Glomerular visceral epithelial cell (primary cell): Measurements from ENCODE around the gene BCAS1.

ENCODE experiments used
- DNase-seq: peaks from one replicate; pipeline ENCODE4 v3.0.0-alpha.2; 2016; ENCODE audit errors: extremely low spot score

Gene BCAS1

DNA sequence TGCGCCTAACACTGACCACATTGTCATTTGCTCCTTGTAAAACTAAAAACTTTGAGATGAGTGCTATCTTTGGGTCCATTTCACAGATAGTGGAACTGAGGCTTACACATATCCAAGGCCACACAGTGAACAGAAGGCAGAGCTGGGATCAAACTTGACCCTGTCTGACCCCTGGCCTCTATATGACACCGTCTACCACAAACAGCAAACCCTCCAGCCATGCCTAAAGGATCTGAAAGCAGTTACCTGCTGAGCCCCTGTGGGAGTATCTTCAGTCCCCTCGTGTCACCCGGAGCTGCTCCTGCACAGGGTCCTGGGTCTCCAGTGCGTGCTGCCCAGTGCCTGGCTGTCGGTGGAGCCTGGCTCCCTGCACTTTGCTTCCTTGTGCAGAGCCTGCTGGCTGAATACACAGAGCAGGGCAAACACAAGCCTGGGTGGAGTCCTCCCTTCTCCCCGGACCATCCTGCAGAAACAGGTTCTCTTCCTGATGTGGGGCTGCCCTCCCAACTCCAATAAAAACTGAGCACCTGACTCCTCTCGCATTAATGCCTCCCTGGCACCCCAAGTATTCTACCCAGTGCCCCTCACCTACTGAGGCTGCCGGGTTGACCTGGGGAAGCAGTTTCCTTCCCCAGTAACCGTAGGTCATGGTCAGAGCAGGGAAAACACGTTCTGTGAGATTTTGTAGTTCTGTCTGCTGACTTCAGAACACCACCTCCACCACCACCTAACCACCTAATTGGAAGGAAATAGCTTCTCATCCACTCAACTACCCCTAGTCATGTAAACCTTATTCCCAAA lies at the start of gene BCAS1:
Gene BCAS1 (minus strand): TSS at position 408 of the 801 bp plus-strand sequence. CDS start 11,876 bp downstream, outside the sequence.
- no peak for DNase-seq

GRCh38 chr20:54119744-54120143 lies 49.4 kb upstream of the BCAS1 start:
- no peak for DNase-seq

- DNase-seq = no peak
Measured at GRCh38 chr20:54118220-54119001, 48.0 kb upstream of the BCAS1 start.

GRCh38 chr20:54116550-54117235 lies 46.3 kb upstream of the BCAS1 start:
- no peak for DNase-seq

- peak; percentile 50 for DNase-seq
Measured at GRCh38 chr20:54115172-54115854, 44.9 kb upstream of the BCAS1 start.

GRCh38 chr20:54114109-54114508 lies 43.7 kb upstream of the BCAS1 start:
- DNase-seq = no peak

GRCh38 chr20:54113566-54113965 lies 43.2 kb upstream of the BCAS1 start:
- no peak for DNase-seq

DNA sequence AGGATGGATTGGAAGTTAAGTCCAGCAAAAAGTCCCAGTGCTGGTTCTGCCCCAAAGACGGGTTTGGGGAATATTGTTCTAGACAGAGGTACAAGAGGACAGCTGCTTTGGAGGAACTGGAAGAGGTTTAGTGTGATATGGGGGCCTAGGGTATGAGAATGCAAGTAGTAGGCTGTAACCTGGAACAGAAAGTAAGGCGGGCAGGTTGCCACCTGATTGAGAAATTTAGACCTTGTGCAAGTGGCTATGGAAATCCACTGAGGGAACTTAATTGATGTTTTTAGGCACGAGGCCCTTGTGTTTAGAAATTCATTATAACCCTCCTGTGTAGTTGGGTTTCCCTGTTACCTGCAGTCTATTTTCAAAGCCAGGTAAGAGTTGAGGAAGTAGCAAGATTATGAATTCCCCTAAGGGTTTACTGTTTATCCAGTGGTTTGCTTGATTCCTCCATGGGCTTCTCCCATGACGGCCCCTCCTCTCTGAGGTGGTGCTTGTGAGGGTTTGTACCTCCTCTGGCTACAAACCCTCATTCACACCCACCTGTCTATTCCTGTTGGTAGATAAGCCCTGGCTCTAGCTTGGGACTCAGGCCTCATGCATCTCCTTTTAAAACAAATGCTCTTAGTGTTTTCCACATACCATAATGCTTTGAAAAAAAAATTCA lies 42.0 kb upstream of the BCAS1 start:
- no peak for DNase-seq

DNA sequence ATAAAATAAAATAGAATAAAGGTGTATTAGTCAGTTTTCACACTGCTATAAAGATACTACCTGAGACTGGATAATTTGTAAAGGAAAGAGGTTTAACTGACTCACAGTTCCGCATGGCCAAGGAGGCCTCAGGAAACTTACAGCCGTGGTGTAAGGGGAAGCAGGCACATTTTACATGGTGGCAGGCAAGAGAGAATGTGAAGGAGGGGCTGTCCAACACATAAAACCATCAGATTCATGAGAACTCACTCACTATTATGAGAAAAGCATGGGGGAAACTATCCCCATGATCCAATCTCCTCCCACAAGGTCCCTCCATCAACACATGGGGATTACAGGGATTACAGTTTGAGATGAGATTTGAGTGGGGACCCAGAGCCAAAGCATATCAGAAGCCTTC lies 41.1 kb upstream of the BCAS1 start:
- no peak for DNase-seq

DNA sequence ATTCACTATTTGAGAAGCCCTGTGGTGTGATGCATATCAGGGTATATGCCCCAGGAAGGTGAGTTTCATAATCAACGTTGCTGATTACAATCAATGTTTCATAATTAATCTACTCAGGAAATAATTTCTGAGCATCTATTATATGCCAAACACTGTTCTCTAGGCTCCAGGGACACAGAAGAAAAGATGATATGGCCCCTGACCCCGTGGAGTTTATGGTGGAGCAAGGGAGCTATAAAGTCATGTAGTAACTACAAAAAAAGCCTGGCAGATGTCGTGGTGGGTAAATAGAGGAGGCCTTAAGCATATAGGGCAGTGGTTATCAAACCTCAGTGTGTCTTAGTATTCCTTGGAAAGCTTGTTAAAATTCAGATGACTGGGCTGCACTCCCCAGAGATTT lies 40.1 kb upstream of the BCAS1 start:
- no peak for DNase-seq

GRCh38 chr20:54110041-54110440 lies 39.6 kb upstream of the BCAS1 start:
- DNase-seq = no peak

DNA sequence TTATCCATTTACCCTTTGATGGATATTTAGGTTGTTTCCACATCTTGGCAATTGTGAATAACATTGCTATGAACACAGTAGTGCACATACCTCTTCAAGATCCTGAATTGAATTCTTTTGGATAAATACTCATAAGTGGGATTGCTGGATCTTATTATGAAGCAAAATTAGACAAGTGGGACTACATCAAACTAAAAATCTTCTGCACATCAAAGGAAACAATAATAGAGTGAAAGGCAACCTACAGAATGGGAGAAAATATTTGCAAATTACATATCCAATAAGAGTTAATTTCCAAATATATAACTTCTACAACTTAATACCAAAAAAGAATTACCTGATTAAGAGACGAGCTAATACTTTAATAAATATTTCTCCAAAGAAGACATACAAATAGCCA lies 38.4 kb upstream of the BCAS1 start:
- DNase-seq = no peak

DNA sequence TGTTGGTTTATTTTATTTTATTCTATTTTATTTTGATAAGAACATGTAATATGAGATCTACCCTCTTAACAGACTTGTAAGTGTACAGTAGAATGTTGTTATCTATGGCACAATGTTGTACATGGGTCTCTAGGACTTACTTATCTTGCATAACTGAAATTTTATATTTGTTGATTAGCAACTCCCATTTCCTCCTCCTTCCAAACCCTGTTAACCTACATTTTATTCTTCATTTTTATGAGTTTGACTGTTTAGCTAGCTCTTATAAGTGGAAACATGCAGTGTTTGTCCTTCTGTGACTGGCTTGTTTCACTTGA lies 37.9 kb upstream of the BCAS1 start:
- DNase-seq = no peak

GRCh38 chr20:54107600-54108325 lies 37.4 kb upstream of the BCAS1 start:
- DNase-seq = no peak

GRCh38 chr20:54107181-54107580 lies 36.8 kb upstream of the BCAS1 start:
- DNase-seq = no peak

DNA sequence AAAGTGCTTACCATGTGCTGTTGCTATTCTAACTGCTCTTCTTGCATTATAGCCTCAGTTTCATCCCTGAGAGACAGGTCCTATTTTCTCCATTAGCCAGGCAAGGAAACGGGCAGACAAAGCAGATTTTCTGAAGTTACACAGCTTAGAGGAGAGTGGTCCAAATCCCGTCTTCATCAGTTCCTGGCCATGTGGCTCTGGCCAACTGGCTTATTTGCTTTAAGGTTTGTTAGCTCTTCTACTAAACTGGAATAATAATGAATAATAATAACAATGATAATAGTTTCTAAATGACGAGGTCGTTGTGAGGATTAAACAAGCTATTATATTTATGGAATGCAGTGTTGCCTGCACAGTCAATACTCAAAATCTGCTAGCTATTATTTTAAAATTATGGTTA lies 35.8 kb upstream of the BCAS1 start:
- no peak for DNase-seq

GRCh38 chr20:54105653-54106052 lies 35.3 kb upstream of the BCAS1 start:
- no peak for DNase-seq

DNA sequence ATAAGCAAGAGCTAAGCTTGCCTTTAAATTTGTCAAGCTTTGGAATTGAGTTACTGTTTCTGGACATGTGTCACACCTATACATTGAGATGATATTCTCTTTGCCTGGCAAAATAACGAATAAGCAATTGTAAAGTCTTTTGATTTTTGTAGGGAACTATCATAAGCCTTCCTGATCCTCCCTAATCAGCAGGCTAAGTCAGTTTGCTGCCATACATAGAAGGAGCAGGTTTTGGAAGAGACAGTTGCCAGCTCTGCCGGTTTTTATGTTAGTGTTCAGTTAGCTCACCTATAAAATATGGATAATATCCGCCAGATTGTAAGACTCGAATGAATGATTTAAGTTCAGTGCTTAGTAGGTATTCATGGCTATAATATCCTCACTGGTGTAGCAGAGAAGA lies 34.4 kb upstream of the BCAS1 start:
- DNase-seq = no peak

DNA sequence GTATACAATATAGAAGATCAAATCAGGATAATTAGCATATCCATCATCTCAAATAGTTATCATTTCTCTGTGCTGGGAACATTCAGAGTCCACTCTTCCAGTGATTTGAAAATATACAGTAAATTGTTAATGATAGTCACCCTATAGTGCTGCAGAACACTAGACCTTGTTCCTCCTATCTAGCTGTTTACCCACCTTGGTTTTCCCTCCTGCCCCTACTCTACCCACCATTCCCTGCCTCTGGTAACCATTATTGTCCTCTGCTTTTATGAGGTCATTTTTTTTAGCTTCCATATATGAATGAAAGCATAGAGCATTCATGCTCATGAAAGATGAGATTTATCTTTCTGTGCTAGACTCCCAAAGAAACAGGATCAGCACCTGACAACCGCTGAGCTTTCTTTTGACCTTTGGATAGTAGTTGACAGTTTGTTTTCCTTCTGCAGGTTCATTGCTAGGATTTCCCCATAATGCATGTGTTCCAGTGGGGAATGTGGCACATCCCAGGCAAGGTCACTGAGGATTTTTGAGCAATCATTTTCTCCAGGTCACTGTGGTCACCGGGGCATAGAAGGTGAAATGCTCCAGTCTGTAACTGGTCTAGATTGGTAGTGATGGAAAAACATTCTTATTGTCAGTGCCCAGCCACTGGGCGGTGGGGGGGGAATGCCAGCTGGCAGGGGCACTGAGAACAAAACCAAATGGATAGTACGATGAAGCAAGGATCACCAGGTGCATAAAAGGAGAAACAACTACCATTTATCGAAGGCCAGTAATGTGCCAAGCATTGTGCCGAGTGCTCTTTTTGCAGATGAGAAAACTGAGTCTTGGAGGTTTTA lies 33.6 kb upstream of the BCAS1 start:
- DNase-seq = no peak
